Mesenchymal stem cell (in vitro differentiated cells and primary cell): ENCODE data around the gene RPL10L. TPM values are rescaled to one million over a fixed set of nuclear protein-coding genes. Genes with fewer than 3 reads are reported as not detected.

ENCODE experiments used
- DNase-seq: peaks from one replicate; pipeline ENCODE4 v3.0.0-alpha.2; 2013
- H2AFZ ChIP-seq: one replicate; pipeline ENCODE4 v1.6.1; 2013; ENCODE audit warnings: low read depth, mild to moderate bottlenecking, control low read depth, inconsistent platforms, low read length, moderate library complexity
- H2AK5ac ChIP-seq: 2 replicates; pipeline ENCODE4 v1.6.1; 2013; ENCODE audit warnings: low read length, moderate library complexity, mild to moderate bottlenecking, inconsistent platforms; ENCODE audit not compliant: severe bottlenecking
- H2BK120ac ChIP-seq: one replicate; pipeline ENCODE4 v1.6.1; 2013; ENCODE audit warnings: low read depth, mild to moderate bottlenecking, inconsistent platforms, low read length, moderate library complexity
- H2BK12ac ChIP-seq, 2 experiments: one replicate each; pipeline ENCODE4 v1.6.1; 2013; ENCODE audit warnings: inconsistent platforms in 2 of 2, low read length in 2 of 2, mild to moderate bottlenecking in 2 of 2, moderate library complexity in 2 of 2, control low read depth in 1 of 2
- H2BK15ac ChIP-seq: one replicate; pipeline ENCODE4 v1.6.1; 2013; ENCODE audit warnings: mild to moderate bottlenecking, low read depth, inconsistent platforms; ENCODE audit not compliant: poor library complexity, severe bottlenecking
- H2BK5ac ChIP-seq: 2 replicates; pipeline ENCODE4 v1.6.1; 2013; ENCODE audit warnings: low read depth, mild to moderate bottlenecking, low read length, control low read depth, inconsistent platforms; ENCODE audit not compliant: poor library complexity, severe bottlenecking
- H3K14ac ChIP-seq, 2 experiments: one replicate each; pipeline ENCODE4 v1.6.1; 2013; ENCODE audit warnings: inconsistent platforms in 2 of 2, low read length in 2 of 2, control low read depth in 1 of 2, mild to moderate bottlenecking in 1 of 2, moderate library complexity in 1 of 2
- H3K18ac ChIP-seq, 2 experiments: one replicate each; pipeline ENCODE4 v1.6.1; 2013; ENCODE audit warnings: inconsistent platforms in 2 of 2, low read length in 2 of 2, control low read depth in 1 of 2, low read depth in 1 of 2, mild to moderate bottlenecking in 1 of 2
- H3K23ac ChIP-seq, 2 experiments: one replicate each; pipeline ENCODE4 v1.6.1; 2013; ENCODE audit warnings: inconsistent platforms in 2 of 2, low read length in 2 of 2, mild to moderate bottlenecking in 2 of 2, moderate library complexity in 2 of 2, control low read depth in 1 of 2
- H3K27ac ChIP-seq: 2 replicates; pipeline ENCODE4 v1.5.1; 2013; ENCODE audit warnings: mild to moderate bottlenecking, moderate library complexity, low read length, control low read depth, inconsistent platforms; ENCODE audit not compliant: poor library complexity, severe bottlenecking
- H3K27me3 ChIP-seq, 2 experiments: 2 replicates each; pipeline versions ENCODE4 v1.6.1 to v1.7.0; 2013; ENCODE audit warnings: low read length in 2 of 2, mild to moderate bottlenecking in 2 of 2, moderate library complexity in 2 of 2, control low read depth in 1 of 2, inconsistent platforms in 1 of 2; ENCODE audit not compliant: control insufficient read depth in 1 of 2, insufficient read depth in 1 of 2
- H3K36me3 ChIP-seq, 2 experiments: 2 replicates each; pipeline versions ENCODE4 v1.6.1 to v1.7.0; 2013; ENCODE audit warnings: low read length in 2 of 2, control low read depth in 1 of 2, inconsistent platforms in 1 of 2, low read depth in 1 of 2, mild to moderate bottlenecking in 1 of 2; ENCODE audit not compliant: insufficient read depth in 2 of 2, control insufficient read depth in 1 of 2
- H3K4ac ChIP-seq, 2 experiments: one replicate each; pipeline ENCODE4 v1.6.1; 2013; ENCODE audit warnings: inconsistent platforms in 2 of 2, low read length in 2 of 2, mild to moderate bottlenecking in 2 of 2, moderate library complexity in 2 of 2, control low read depth in 1 of 2, low read depth in 1 of 2
- H3K4me1 ChIP-seq: 2 replicates; pipeline ENCODE4 v1.6.1; 2013; ENCODE audit warnings: low read depth, low read length, control low read depth; ENCODE audit not compliant: control insufficient read depth, insufficient read depth
- H3K4me2 ChIP-seq: 2 replicates; pipeline ENCODE4 v1.6.1; 2013; ENCODE audit warnings: low read length, mild to moderate bottlenecking, inconsistent platforms; ENCODE audit not compliant: poor library complexity, severe bottlenecking
- H3K4me3 ChIP-seq, 2 experiments: 2 replicates each; pipeline versions ENCODE4 v1.5.1 to v1.7.0; 2013; ENCODE audit warnings: low read length in 2 of 2, mild to moderate bottlenecking in 2 of 2, control low read depth in 1 of 2, low read depth in 1 of 2; ENCODE audit not compliant: insufficient read depth in 1 of 2
- H3K79me1 ChIP-seq: replicated peaks from 2 replicates; pipeline ENCODE4 v1.6.1; 2013; ENCODE audit warnings: mild to moderate bottlenecking, control low read depth, low read length, inconsistent platforms; ENCODE audit not compliant: poor library complexity, severe bottlenecking
- H3K9ac ChIP-seq: 2 replicates; pipeline ENCODE4 v1.7.0; 2013; ENCODE audit warnings: mild to moderate bottlenecking, low read length, moderate library complexity
- H3K9me3 ChIP-seq: 2 replicates; pipeline ENCODE4 v1.7.0; 2013; ENCODE audit warnings: mild to moderate bottlenecking, low read length; ENCODE audit not compliant: control insufficient read depth
- H4K8ac ChIP-seq: one replicate; pipeline ENCODE4 v1.6.1; 2013; ENCODE audit warnings: inconsistent platforms, mild to moderate bottlenecking, low read length, moderate library complexity
- H4K91ac ChIP-seq: one replicate; pipeline ENCODE4 v1.6.1; 2013; ENCODE audit warnings: mild to moderate bottlenecking, low read length, inconsistent platforms
- WGBS: methylation state at CpG from one replicate; pipeline ENCODE4 v1.1.7; 2013; ENCODE audit warnings: mixed read lengths; 5-methylcytosine and 5-hydroxymethylcytosine counted together
- polyA plus RNA-seq, 2 experiments: library from polyadenylated mRNA; stranded (reverse); fragments of 200-250 nt; gene quantifications; one replicate each; pipeline ENCODE4 v1.2.3, GENCODE V29; 2013

Gene RPL10L
- not detected for polyA plus RNA-seq (2013, experiment 1 of 2)
- not detected for polyA plus RNA-seq (2013, experiment 2 of 2)

- H3K79me1 ChIP-seq: no peaks in the 10 kb centered on the region
- no peak within 1 kb of the TSS for H2BK5ac ChIP-seq
- H2BK15ac ChIP-seq: no peak within 1 kb of the TSS
- H2AK5ac ChIP-seq: no peak within 1 kb of the TSS
- no peak within 1 kb of the TSS for H3K23ac ChIP-seq
- H3K4me3 ChIP-seq: no peak within 1 kb of the TSS
- no peak within 1 kb of the TSS for H3K4ac ChIP-seq
- H3K27ac ChIP-seq: no peak within 1 kb of the TSS
- H3K27me3 ChIP-seq: no peaks in the 10 kb centered on the region
- H3K18ac ChIP-seq: peak within 1 kb of the TSS in 1 of 2 experiments; percentile 22
- H3K4me2 ChIP-seq: no peak within 1 kb of the TSS
- H2AFZ ChIP-seq: no peak within 1 kb of the TSS
- H3K36me3 ChIP-seq: no peaks in the 10 kb centered on the region
- no peak for DNase-seq
- peaks cover 12% of the 10 kb centered on the region for H3K9me3 ChIP-seq
- H2BK12ac ChIP-seq: no peak within 1 kb of the TSS
- H2BK120ac ChIP-seq: no peak within 1 kb of the TSS
- H4K91ac ChIP-seq: no peak within 1 kb of the TSS
- WGBS: 96% methylated on average over 36 of the region's 36 CpGs
- H4K8ac ChIP-seq: no peak within 1 kb of the TSS
- no peaks in the 10 kb centered on the region for H3K4me1 ChIP-seq
- peak within 1 kb of the TSS in 1 of 2 experiments; percentile 55 for H3K14ac ChIP-seq
- H3K9ac ChIP-seq: no peak within 1 kb of the TSS
Measured at GRCh38 chr14:46651526-46652144, at the start of gene RPL10L. TSS of gene RPL10L (minus strand) at chr14:46651781. CDS start at chr14:46651736, 45 bp downstream.

GRCh38 chr14:46691819-46692218, 40.2 kb upstream of the RPL10L start:
- Histone ChIP-seq H2BK120ac (no peak overlapping the region), H3K9ac (no peak overlapping the region), H2AFZ (no peak overlapping the region), H4K8ac (no peak overlapping the region), H3K79me1 (no peaks in the 10 kb centered on the region), H3K27me3 (no peaks in the 10 kb centered on the region), H4K91ac (no peak overlapping the region), H2AK5ac (no peak overlapping the region), H3K14ac (no peak overlapping the region), H3K23ac (no peak overlapping the region), H3K9me3 (peaks cover 24% of the 10 kb centered on the region), H3K36me3 (no peaks in the 10 kb centered on the region), H3K27ac (no peak overlapping the region), H2BK15ac (no peak overlapping the region), H3K4ac (no peak overlapping the region), H2BK5ac (no peak overlapping the region), H3K18ac (no peak overlapping the region), H2BK12ac (no peak overlapping the region), H3K4me2 (no peak overlapping the region), H3K4me1 (no peaks in the 10 kb centered on the region), H3K4me3 (no peak overlapping the region)
- 100% methylated on average over 3 of the region's 3 CpGs for WGBS
- DNase-seq: no peak

GRCh38 chr14:46686652-46687051, 35.1 kb upstream of the RPL10L start:
- no peak overlapping the region for H3K18ac ChIP-seq
- no peak overlapping the region for H4K8ac ChIP-seq
- 90% methylated on average over 4 of the region's 4 CpGs for WGBS
- H3K4me2 ChIP-seq: no peak overlapping the region
- DNase-seq: peak; percentile 27
- H3K4ac ChIP-seq: no peak overlapping the region
- H2AK5ac ChIP-seq: no peak overlapping the region
- H2BK12ac ChIP-seq: no peak overlapping the region
- H3K27me3 ChIP-seq: no peaks in the 10 kb centered on the region
- H3K36me3 ChIP-seq: no peaks in the 10 kb centered on the region
- H2AFZ ChIP-seq: no peak overlapping the region
- H3K79me1 ChIP-seq: no peaks in the 10 kb centered on the region
- no peak overlapping the region for H3K4me3 ChIP-seq
- H3K14ac ChIP-seq: no peak overlapping the region
- H3K9ac ChIP-seq: no peak overlapping the region
- no peak overlapping the region for H3K27ac ChIP-seq
- no peak overlapping the region for H3K23ac ChIP-seq
- no peak overlapping the region for H2BK120ac ChIP-seq
- H2BK5ac ChIP-seq: no peak overlapping the region
- H2BK15ac ChIP-seq: no peak overlapping the region
- H4K91ac ChIP-seq: no peak overlapping the region
- peaks cover 44% of the 10 kb centered on the region for H3K9me3 ChIP-seq
- no peaks in the 10 kb centered on the region for H3K4me1 ChIP-seq

- H3K23ac ChIP-seq: no peak overlapping the region
- no peak overlapping the region for H3K4me2 ChIP-seq
- no peak overlapping the region for H2AK5ac ChIP-seq
- no peak overlapping the region for H2BK15ac ChIP-seq
- DNase-seq: no peak
- no peaks in the 10 kb centered on the region for H3K36me3 ChIP-seq
- no peaks in the 10 kb centered on the region for H3K27me3 ChIP-seq
- no peaks in the 10 kb centered on the region for H3K79me1 ChIP-seq
- no peaks in the 10 kb centered on the region for H3K4me1 ChIP-seq
- no peak overlapping the region for H3K4ac ChIP-seq
- H4K8ac ChIP-seq: no peak overlapping the region
- H2AFZ ChIP-seq: no peak overlapping the region
- no peak overlapping the region for H3K4me3 ChIP-seq
- H2BK12ac ChIP-seq: no peak overlapping the region
- H3K27ac ChIP-seq: no peak overlapping the region
- H2BK5ac ChIP-seq: no peak overlapping the region
- no peak overlapping the region for H3K18ac ChIP-seq
- H2BK120ac ChIP-seq: no peak overlapping the region
- no peak overlapping the region for H3K14ac ChIP-seq
- peaks cover 18% of the 10 kb centered on the region for H3K9me3 ChIP-seq
- H3K9ac ChIP-seq: no peak overlapping the region
- no peak overlapping the region for H4K91ac ChIP-seq
- WGBS: 98% methylated on average over 3 of the region's 3 CpGs
Measured at GRCh38 chr14:46672128-46672527, 20.5 kb upstream of the RPL10L start.
